Testis (tissue), 3 donors: Measurements from ENCODE around the gene CRTAC1. TPM values are rescaled to one million over a fixed set of nuclear protein-coding genes. Genes with fewer than 3 reads are reported as not detected.
A peak's percentile ranks its signal among the peaks of the same experiment; 100 is the strongest.

Experiments
- DNase-seq: peaks from one replicate; pipeline ENCODE4 v3.0.0-alpha.2; 2019
- H3K27ac ChIP-seq, 2 donors: fragments of 200-600 bp; sonication (generic); one replicate each; pipeline ENCODE4 v1.5.1; 2019
- H3K27me3 ChIP-seq: fragments of 200-600 bp; sonication (generic); one replicate; pipeline ENCODE4 v1.5.1; 2019
- H3K36me3 ChIP-seq: fragments of 200-600 bp; sonication (generic); one replicate; pipeline ENCODE4 v1.5.1; 2017; ENCODE audit warnings: low read depth; ENCODE audit errors: missing control alignments
- H3K4me1 ChIP-seq: fragments of 200-600 bp; sonication (generic); one replicate; pipeline ENCODE4 v1.5.1; 2019
- H3K4me3 ChIP-seq, 2 donors: fragments of 200-600 bp; sonication (generic); one replicate each; pipeline ENCODE4 v1.5.1; 2017 to 2019
- H3K9me3 ChIP-seq: fragments of 200-600 bp; sonication (generic); one replicate; pipeline ENCODE4 v1.5.1; 2017
- POLR2A ChIP-seq: fragments of 450-650 bp; IDR thresholded peaks from one replicate; pipeline ENCODE4 v1.6.1; 2017; ENCODE audit warnings: antibody characterized with exemption, mild to moderate bottlenecking, moderate library complexity
- WGBS, 2 donors: methylation state at CpG; one replicate each; pipeline ENCODE4 v1.1.5; 2018; 5-methylcytosine and 5-hydroxymethylcytosine counted together
- intact Hi-C: fragments of 100-400 bp; cut with DNase I; formaldehyde crosslinking; loops from one replicate; pipeline ENCODE4 v1.15.1; 2023; ENCODE audit warnings: low total_unique reads
- polyA plus RNA-seq: library from polyadenylated mRNA; stranded (reverse); fragments of 350-450 nt; fragmentation: Illumina TruSeq; extraction: RNeasy Lipid Tissue Mini Kit (QIAGEN cat#74804); gene quantifications from one replicate; pipeline ENCODE4 v1.2.3, GENCODE V29; 2014; ENCODE audit warnings: low read depth, low replicate concordance; ENCODE audit not compliant: insufficient read depth
- total RNA-seq, 2 donors: library from RNA; depleted of rRNA; stranded (reverse); fragments of >200 nt; gene quantifications; one replicate each; pipeline ENCODE4 v1.2.3, GENCODE V29; 2016
- TF ChIP-seq, protein P1 (sequence below), 3 experiments: fragments of 450-650 bp in 2 of 3; fragments of 200-600 bp in 1 of 3; sonication (generic) in 1 of 3; IDR thresholded peaks; one replicate each; pipeline ENCODE4 v1.5.1; 2016 to 2019; ENCODE audit warnings: antibody characterized with exemption in 3 of 3, mild to moderate bottlenecking in 2 of 3, moderate library complexity in 1 of 3

Gene CRTAC1
- total and polyA plus RNA-seq, 3 donors from 2014 or later, result 7.5 to 12.2 (median 11.5) TPM

DNA sequence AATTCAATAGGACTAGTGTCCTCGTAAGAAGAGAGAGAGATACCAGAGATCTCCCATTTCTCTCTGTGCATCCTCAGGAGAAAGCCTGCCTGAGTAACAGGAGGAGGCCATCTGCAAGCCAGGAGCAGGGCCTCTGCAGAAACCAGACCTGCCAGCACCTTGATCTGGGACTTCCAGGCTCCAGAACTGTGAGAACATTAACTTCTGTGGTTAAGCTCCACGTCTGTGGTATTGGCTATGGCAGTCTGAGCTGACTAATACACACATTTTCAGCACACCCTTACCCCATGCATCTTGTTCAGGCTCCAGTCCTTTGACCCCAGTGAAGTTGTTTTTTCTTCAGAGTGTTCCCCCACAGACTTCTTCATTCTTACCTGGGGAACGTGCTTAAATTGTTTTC lies 3.1 kb upstream of the CRTAC1 start:
- no peaks in the 10 kb centered on the region for H3K27me3 ChIP-seq

DNA sequence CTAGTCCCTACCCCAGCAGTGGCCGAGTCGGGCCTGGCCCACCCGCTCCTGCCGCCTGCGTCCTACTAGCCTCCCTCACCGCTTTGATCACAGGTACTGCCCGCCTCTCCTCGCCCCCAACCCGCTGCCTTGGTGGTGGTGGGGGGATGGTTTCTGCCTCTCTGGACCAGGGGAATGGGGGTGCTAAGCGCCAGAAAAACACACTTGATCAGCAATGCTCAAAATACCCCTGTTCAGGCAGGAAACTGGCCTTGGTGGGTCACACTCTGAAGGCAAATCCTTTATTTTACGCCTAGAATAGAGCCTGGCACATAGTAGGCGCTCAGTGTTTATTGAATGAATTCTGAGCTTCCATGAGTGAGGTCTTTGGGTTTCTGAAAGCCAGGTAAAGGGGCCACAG lies 1.0 kb upstream of the CRTAC1 start:
- WGBS, 2 donors, result 31 to 44% methylated on average over 5 to 9 of the region's 12 CpGs
- Histone ChIP-seq H3K9me3 (no peaks in the 10 kb centered on the region), H3K36me3 (no peaks in the 10 kb centered on the region), H3K4me3 (peak overlapping the region in 1 of 2 donors; percentile 43), H3K27ac (no peak overlapping the region), H3K27me3 (no peaks in the 10 kb centered on the region), H3K4me1 (peaks cover 7% of the 10 kb centered on the region)
- DNase-seq, result no peak
- TF ChIP-seq, protein P1, sequence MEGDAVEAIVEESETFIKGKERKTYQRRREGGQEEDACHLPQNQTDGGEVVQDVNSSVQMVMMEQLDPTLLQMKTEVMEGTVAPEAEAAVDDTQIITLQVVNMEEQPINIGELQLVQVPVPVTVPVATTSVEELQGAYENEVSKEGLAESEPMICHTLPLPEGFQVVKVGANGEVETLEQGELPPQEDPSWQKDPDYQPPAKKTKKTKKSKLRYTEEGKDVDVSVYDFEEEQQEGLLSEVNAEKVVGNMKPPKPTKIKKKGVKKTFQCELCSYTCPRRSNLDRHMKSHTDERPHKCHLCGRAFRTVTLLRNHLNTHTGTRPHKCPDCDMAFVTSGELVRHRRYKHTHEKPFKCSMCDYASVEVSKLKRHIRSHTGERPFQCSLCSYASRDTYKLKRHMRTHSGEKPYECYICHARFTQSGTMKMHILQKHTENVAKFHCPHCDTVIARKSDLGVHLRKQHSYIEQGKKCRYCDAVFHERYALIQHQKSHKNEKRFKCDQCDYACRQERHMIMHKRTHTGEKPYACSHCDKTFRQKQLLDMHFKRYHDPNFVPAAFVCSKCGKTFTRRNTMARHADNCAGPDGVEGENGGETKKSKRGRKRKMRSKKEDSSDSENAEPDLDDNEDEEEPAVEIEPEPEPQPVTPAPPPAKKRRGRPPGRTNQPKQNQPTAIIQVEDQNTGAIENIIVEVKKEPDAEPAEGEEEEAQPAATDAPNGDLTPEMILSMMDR (IDR thresholded peaks at IDR 0.05), result no peak
- no peak for TF ChIP-seq POLR2A
- intact Hi-C loops, result no loop called here

More for the DNA sequence above, 3.1 kb upstream of the CRTAC1 start:
- no peak overlapping the region for H3K27ac ChIP-seq
- no peaks in the 10 kb centered on the region for H3K36me3 ChIP-seq
- peaks cover 7% of the 10 kb centered on the region for H3K4me1 ChIP-seq
- H3K9me3 ChIP-seq, result no peaks in the 10 kb centered on the region
- DNase-seq, result no peak
- intact Hi-C loops, result no loop called here
- 72 to 80% methylated on average over 3 of the region's 3 CpGs for WGBS, 2 donors
- TF ChIP-seq POLR2A, result no peak
- TF ChIP-seq, protein P1 (IDR thresholded peaks at IDR 0.05), result no peak
- H3K4me3 ChIP-seq, result no peak overlapping the region

DNA sequence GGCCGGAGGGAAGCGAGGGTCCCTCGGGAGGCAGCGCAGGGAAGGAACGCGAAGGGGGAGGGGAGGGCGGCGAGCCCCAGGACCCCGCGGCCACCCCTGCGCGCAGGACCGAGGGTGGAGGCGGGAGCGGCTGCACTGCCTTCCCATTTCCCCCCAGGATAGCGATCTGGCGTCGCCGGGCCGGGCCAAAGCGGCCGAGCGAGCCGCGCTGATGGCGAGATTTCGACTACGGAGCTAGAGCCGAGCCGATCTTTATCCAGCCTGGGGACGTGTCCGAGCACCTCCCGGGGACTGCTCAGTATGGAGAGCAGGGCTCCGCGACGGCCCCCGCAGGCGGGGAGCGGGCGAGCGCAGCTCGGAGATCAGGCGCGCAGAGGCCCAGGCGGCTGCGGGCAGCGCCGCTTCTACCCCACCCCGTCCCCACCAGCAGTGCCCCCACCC lies 590 bp upstream of the CRTAC1 start:
- Histone ChIP-seq H3K27me3 (no peaks in the 10 kb centered on the region), H3K9me3 (no peaks in the 10 kb centered on the region), H3K27ac (no peak overlapping the region), H3K36me3 (no peaks in the 10 kb centered on the region), H3K4me3 (peak overlapping the region; percentile 10 to 43), H3K4me1 (peaks cover 7% of the 10 kb centered on the region)
- no peak for TF ChIP-seq POLR2A
- TF ChIP-seq, protein P1 (IDR thresholded peaks at IDR 0.05), result no peak
- intact Hi-C loops, result no loop called here
- WGBS, 2 donors, result 1% methylated on average over 28 of the region's 49 CpGs; no CpG with 5 or more reads in 1 of the 2 donors
- DNase-seq, result no peak

DNA sequence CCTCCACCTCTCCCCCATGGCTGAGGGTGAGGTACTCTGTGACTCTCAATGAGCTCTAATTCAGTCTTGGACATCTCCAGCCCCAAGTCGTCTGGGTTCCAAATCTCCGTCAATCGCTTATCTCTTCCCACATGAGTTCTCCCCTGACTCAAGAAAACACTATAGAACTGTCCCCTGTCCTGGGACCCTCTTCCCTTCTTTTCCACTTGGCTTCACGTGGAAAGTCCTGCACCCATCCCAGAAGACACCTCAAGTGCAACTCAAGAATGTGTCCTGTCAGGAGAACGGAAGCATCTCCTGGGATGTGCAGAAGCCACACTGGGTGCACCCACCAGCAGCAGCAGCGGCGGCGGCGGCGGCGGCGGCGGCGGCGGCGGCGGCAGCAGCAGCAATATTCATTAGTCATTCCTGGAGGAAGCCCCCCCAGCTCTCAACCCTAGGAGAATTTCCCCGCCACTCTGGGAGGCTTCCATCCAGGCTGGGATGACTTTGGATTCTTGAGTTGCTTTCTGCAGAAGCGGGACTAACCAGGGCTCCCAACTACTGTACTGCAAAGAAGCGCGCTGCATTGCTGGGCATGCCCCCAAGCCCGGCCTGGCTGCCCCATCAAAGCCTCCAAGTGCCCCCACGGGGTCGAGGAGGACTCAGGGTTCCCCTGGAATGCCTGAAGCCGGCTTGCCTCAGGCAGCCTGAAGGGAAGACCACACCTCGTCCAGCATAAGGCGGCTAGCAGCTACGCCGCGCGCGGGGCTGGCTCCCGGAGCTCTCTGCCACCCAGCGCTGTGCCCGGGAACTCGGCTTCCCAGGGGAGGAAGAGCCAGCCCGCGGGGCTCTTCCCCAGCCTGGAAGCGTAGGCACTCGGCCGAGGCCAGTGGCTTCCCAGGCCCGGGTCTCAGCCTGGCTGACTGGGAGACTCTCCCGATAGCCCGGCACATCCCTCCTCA lies 1.0 kb downstream of the CRTAC1 start:
- 2 to 7% methylated on average over 10 to 44 of the region's 44 CpGs for WGBS, 2 donors
- Histone ChIP-seq H3K27ac (no peak overlapping the region), H3K4me3 (peak overlapping the region; percentile 10 to 60), H3K27me3 (no peaks in the 10 kb centered on the region), H3K4me1 (peaks cover 7% of the 10 kb centered on the region), H3K36me3 (no peaks in the 10 kb centered on the region), H3K9me3 (no peaks in the 10 kb centered on the region)
- intact Hi-C loops, result no loop called here
- TF ChIP-seq, protein P1 (IDR thresholded peaks at IDR 0.05), result no peak
- TF ChIP-seq POLR2A, result no peak
- DNase-seq, result no peak
